ENCODE data around the gene PRKCB.

- TF ChIP-seq CTCF (IDR thresholded peaks at IDR 0.05) (no peak), POLR2A (IDR thresholded peaks at IDR 0.05) (no peak)
These were observed 356.2 kb downstream of the PRKCB start for GRCh38 chr16:24191876-24192402.
